Loucy (cell line): ENCODE data around the gene NDC1.

Experiments
- H2AFZ ChIP-seq: fragments of 200-600 bp; sonication (generic); 2 replicates; pipeline ENCODE4 v1.6.0; 2016; ENCODE audit warnings: antibody characterized with exemption, mild to moderate bottlenecking, low read length, moderate library complexity
- H3F3A ChIP-seq: fragments of 200-600 bp; 2 replicates; pipeline ENCODE4 v1.6.0; 2016; ENCODE audit warnings: antibody characterized with exemption, low read depth, mild to moderate bottlenecking
- H3K27me3 ChIP-seq: fragments of 200-600 bp; sonication (generic); 2 replicates; pipeline ENCODE4 v1.6.1; 2014; ENCODE audit warnings: low read length, mild to moderate bottlenecking; ENCODE audit not compliant: insufficient read depth, poor library complexity, severe bottlenecking
- H3K36me3 ChIP-seq: fragments of 200-600 bp; sonication (generic); 2 replicates; pipeline ENCODE4 v1.6.1; 2016; ENCODE audit warnings: low read length; ENCODE audit not compliant: insufficient read depth
- H3K4me1 ChIP-seq: fragments of 200-600 bp; sonication (generic); 2 replicates; pipeline ENCODE4 v1.5.1; 2014; ENCODE audit warnings: low read length, mild to moderate bottlenecking; ENCODE audit not compliant: insufficient read depth, poor library complexity, severe bottlenecking
- H3K4me2 ChIP-seq: fragments of 200-600 bp; sonication (generic); 2 replicates; pipeline ENCODE4 v1.6.0; 2014; ENCODE audit warnings: antibody characterized with exemption, low read length, low read depth, mild to moderate bottlenecking; ENCODE audit not compliant: poor library complexity, severe bottlenecking
- H3K4me3 ChIP-seq: fragments of 200-600 bp; sonication (generic); 2 replicates; pipeline ENCODE4 v1.5.1; 2014; ENCODE audit warnings: low read length, mild to moderate bottlenecking, mixed read lengths; ENCODE audit not compliant: poor library complexity, severe bottlenecking
- H3K79me2 ChIP-seq: fragments of 200-600 bp; sonication (generic); 2 replicates; pipeline ENCODE4 v1.6.1; 2014; ENCODE audit warnings: low read length; ENCODE audit not compliant: insufficient read depth
- H3K9ac ChIP-seq: fragments of 200-600 bp; sonication (generic); 2 replicates; pipeline ENCODE4 v1.6.0; 2014; ENCODE audit warnings: mild to moderate bottlenecking, low read depth, low read length, moderate library complexity; ENCODE audit not compliant: poor library complexity, severe bottlenecking
- H3K9me2 ChIP-seq: fragments of 200-600 bp; sonication (generic); replicated peaks from 2 replicates; pipeline ENCODE4 v1.6.1; 2016; ENCODE audit warnings: low read depth, low read length, mixed read lengths
- H3K9me3 ChIP-seq: fragments of 200-600 bp; sonication (generic); 2 replicates; pipeline ENCODE4 v1.6.1; 2014; ENCODE audit warnings: mild to moderate bottlenecking, antibody characterized with exemption, low read length, low read depth; ENCODE audit not compliant: insufficient read depth
- H4K20me1 ChIP-seq: fragments of 200-600 bp; sonication (generic); 2 replicates; pipeline ENCODE4 v1.6.0; 2014; ENCODE audit warnings: antibody characterized with exemption, low read length, mild to moderate bottlenecking; ENCODE audit not compliant: insufficient read depth, poor library complexity, severe bottlenecking
- EZH2phosphoT487 ChIP-seq: fragments of 200-600 bp; IDR thresholded peaks from 2 replicates; pipeline ENCODE4 v1.6.1; 2018; ENCODE audit warnings: antibody characterized with exemption, mild to moderate bottlenecking, moderate library complexity, borderline replicate concordance
- TF ChIP-seq, protein P1 (sequence below): fragments of 200-600 bp; sonication (generic); conservative IDR thresholded peaks from 2 replicates; pipeline ENCODE4 v1.5.1; 2014; ENCODE audit warnings: mild to moderate bottlenecking, antibody characterized with exemption, low read length

NDC1 gene

GRCh38 chr1:53787655-53788054 lies 50.4 kb downstream of the NDC1 start:
- H3F3A ChIP-seq = peaks cover under 1% of the 10 kb centered on the region; the same call in 1 of the 2 replicates
- no peaks in the 10 kb centered on the region for H3K27me3 ChIP-seq
- H3K9me2 ChIP-seq = no peaks in the 10 kb centered on the region
- H3K9me3 ChIP-seq = no peaks in the 10 kb centered on the region
- no peak overlapping the region for H2AFZ ChIP-seq
- H3K79me2 ChIP-seq = no peaks in the 10 kb centered on the region
- no peaks in the 10 kb centered on the region for H4K20me1 ChIP-seq
- H3K4me3 ChIP-seq = no peak overlapping the region
- H3K4me1 ChIP-seq = no peaks in the 10 kb centered on the region
- TF ChIP-seq, protein P1, sequence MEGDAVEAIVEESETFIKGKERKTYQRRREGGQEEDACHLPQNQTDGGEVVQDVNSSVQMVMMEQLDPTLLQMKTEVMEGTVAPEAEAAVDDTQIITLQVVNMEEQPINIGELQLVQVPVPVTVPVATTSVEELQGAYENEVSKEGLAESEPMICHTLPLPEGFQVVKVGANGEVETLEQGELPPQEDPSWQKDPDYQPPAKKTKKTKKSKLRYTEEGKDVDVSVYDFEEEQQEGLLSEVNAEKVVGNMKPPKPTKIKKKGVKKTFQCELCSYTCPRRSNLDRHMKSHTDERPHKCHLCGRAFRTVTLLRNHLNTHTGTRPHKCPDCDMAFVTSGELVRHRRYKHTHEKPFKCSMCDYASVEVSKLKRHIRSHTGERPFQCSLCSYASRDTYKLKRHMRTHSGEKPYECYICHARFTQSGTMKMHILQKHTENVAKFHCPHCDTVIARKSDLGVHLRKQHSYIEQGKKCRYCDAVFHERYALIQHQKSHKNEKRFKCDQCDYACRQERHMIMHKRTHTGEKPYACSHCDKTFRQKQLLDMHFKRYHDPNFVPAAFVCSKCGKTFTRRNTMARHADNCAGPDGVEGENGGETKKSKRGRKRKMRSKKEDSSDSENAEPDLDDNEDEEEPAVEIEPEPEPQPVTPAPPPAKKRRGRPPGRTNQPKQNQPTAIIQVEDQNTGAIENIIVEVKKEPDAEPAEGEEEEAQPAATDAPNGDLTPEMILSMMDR = no peak
- TF ChIP-seq EZH2phosphoT487 = no peak
- peaks cover 70% of the 10 kb centered on the region; the same call in 1 of the 2 replicates for H3K36me3 ChIP-seq
- no peak overlapping the region for H3K4me2 ChIP-seq
- H3K9ac ChIP-seq = no peak overlapping the region

- no peak overlapping the region for H3K9ac ChIP-seq
- no peaks in the 10 kb centered on the region for H3K9me2 ChIP-seq
- H3K9me3 ChIP-seq = no peaks in the 10 kb centered on the region
- no peaks in the 10 kb centered on the region for H3K4me1 ChIP-seq
- no peak overlapping the region for H3K4me2 ChIP-seq
- H3K79me2 ChIP-seq = peaks cover 5% of the 10 kb centered on the region; the same call in 1 of the 2 replicates
- H4K20me1 ChIP-seq = no peaks in the 10 kb centered on the region
- H3F3A ChIP-seq = no peaks in the 10 kb centered on the region
- H2AFZ ChIP-seq = no peak overlapping the region
- H3K4me3 ChIP-seq = no peak overlapping the region
- H3K27me3 ChIP-seq = no peaks in the 10 kb centered on the region
- H3K36me3 ChIP-seq = peaks cover 63% of the 10 kb centered on the region; the same call in 1 of the 2 replicates
- TF ChIP-seq, protein P1 = no peak
- no peak for TF ChIP-seq EZH2phosphoT487
Observed at GRCh38 chr1:53783056-53783455, 55.0 kb downstream of the NDC1 start.

DNA sequence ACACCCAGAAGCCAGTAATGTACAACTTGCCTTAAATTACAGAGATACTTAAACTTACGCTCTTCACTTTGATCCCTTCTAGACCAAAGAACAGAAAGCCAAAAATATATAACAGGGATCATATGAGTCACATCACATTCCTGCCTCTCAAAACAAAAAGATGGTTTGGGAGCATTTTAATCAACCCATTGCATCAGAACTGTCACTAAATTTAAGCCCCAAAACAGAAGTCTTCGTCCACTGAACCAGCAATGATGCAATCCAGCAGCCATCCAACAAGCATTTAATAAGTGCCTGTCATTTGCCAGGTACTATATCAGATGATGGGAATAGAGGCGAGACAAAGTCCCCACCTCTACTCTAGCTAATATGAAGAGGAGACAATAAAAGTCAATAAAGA lies 56.4 kb downstream of the NDC1 start:
- H3K9me2 ChIP-seq = no peaks in the 10 kb centered on the region
- peaks cover 5% of the 10 kb centered on the region; the same call in 1 of the 2 replicates for H3K79me2 ChIP-seq
- no peaks in the 10 kb centered on the region for H4K20me1 ChIP-seq
- no peaks in the 10 kb centered on the region for H3F3A ChIP-seq
- H3K9me3 ChIP-seq = no peaks in the 10 kb centered on the region
- H3K4me3 ChIP-seq = no peak overlapping the region
- TF ChIP-seq, protein P1 = no peak
- no peak for TF ChIP-seq EZH2phosphoT487
- H3K4me2 ChIP-seq = no peak overlapping the region
- no peaks in the 10 kb centered on the region for H3K27me3 ChIP-seq
- H2AFZ ChIP-seq = no peak overlapping the region
- H3K36me3 ChIP-seq = peaks cover 66% of the 10 kb centered on the region
- no peaks in the 10 kb centered on the region for H3K4me1 ChIP-seq
- no peak overlapping the region for H3K9ac ChIP-seq
